ENCODE measurements around the gene PDE4D.

The PDE4D gene

DNA sequence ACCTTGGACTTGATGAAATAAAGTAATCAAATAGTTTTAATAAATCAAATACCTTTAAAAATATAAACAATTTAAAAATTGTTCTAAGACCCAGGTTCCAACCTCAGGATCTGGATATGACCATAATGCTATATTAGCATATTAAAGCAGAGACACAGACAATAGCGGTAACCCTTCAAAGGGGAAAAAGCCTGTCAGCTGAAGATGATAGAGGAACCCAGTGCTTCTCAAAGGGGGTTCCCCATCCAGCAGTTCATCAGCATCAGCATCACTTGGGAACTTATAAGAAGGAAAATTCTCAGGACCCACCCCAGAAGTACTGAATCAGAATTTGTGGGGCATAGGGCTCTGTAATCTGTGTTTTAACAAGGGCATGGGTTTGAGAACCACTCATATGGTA, 791.1 kb downstream of the PDE4D start:
- no peak overlapping the region for H3K27ac ChIP-seq
- intact Hi-C loops (cut with DNase I; ENCODE audit: low total_unique reads) = no loop called here
- no peak overlapping the region for H3K4me3 ChIP-seq
- peaks cover 0 to 19% (median 6%) of the 10 kb centered on the region in 4 donors for H3K4me1 ChIP-seq
- no peaks in the 10 kb centered on the region for H3K9me3 ChIP-seq
- H3K27me3 ChIP-seq = no peaks in the 10 kb centered on the region
- TF ChIP-seq, protein P1, sequence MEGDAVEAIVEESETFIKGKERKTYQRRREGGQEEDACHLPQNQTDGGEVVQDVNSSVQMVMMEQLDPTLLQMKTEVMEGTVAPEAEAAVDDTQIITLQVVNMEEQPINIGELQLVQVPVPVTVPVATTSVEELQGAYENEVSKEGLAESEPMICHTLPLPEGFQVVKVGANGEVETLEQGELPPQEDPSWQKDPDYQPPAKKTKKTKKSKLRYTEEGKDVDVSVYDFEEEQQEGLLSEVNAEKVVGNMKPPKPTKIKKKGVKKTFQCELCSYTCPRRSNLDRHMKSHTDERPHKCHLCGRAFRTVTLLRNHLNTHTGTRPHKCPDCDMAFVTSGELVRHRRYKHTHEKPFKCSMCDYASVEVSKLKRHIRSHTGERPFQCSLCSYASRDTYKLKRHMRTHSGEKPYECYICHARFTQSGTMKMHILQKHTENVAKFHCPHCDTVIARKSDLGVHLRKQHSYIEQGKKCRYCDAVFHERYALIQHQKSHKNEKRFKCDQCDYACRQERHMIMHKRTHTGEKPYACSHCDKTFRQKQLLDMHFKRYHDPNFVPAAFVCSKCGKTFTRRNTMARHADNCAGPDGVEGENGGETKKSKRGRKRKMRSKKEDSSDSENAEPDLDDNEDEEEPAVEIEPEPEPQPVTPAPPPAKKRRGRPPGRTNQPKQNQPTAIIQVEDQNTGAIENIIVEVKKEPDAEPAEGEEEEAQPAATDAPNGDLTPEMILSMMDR (IDR thresholded peaks at IDR 0.05) = no peak
- DNase-seq = no peak
- no peaks in the 10 kb centered on the region for H3K36me3 ChIP-seq

DNA sequence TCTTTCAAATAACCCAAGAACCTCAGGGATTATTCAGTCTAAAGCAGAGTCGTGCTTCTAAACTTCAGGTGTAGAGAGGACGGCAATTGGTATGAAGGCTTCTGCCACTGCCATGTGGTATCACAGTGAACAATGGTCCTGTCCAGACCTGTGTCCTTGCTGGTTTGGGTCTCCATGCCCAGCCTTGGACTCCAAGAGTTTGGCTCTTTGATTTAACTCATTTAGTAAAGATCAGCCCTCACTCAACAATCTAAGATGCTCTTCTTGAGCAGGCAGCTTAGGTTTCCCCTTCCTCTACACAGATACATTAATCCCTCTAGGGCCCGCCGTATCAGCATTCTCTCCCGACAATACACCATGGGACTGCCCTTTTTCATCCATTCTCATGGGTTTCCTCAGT, 792.7 kb downstream of the PDE4D start:
- DNase-seq = no peak
- no peaks in the 10 kb centered on the region for H3K9me3 ChIP-seq
- TF ChIP-seq, protein P1 (IDR thresholded peaks at IDR 0.05) = no peak
- H3K4me1 ChIP-seq = peaks cover 0 to 18% (median 6%) of the 10 kb centered on the region in 4 donors
- no peaks in the 10 kb centered on the region for H3K27me3 ChIP-seq
- no peak overlapping the region for H3K4me3 ChIP-seq
- no peak overlapping the region for H3K27ac ChIP-seq
- H3K36me3 ChIP-seq = no peaks in the 10 kb centered on the region
- intact Hi-C loops (cut with DNase I; ENCODE audit: low total_unique reads) = no loop called here

DNA sequence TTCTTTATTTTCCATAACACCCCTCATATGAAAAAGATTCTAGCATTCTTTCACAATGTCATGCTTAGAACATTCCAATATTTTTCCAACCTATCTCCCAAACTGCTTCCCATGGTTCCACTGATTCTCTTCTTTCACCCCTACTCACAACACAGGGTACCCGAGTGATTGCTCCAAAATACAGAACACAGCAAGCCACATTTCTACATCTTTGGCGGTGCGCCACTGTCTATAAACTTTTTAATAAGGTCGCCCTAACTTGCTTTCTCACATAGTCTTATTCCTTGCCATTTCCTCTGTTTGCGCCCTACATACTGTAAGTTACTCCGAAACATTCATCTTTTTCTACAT, 793.6 kb downstream of the PDE4D start:
- no peaks in the 10 kb centered on the region for H3K36me3 ChIP-seq
- H3K27me3 ChIP-seq = no peaks in the 10 kb centered on the region
- TF ChIP-seq, protein P1 (IDR thresholded peaks at IDR 0.05) = no peak
- no peak overlapping the region for H3K27ac ChIP-seq
- no peak overlapping the region for H3K4me3 ChIP-seq
- DNase-seq = no peak
- H3K4me1 ChIP-seq = peaks cover 0 to 9% (median 6%) of the 10 kb centered on the region in 4 donors
- intact Hi-C loops (cut with DNase I; ENCODE audit: low total_unique reads) = no loop called here
- H3K9me3 ChIP-seq = no peaks in the 10 kb centered on the region

DNA sequence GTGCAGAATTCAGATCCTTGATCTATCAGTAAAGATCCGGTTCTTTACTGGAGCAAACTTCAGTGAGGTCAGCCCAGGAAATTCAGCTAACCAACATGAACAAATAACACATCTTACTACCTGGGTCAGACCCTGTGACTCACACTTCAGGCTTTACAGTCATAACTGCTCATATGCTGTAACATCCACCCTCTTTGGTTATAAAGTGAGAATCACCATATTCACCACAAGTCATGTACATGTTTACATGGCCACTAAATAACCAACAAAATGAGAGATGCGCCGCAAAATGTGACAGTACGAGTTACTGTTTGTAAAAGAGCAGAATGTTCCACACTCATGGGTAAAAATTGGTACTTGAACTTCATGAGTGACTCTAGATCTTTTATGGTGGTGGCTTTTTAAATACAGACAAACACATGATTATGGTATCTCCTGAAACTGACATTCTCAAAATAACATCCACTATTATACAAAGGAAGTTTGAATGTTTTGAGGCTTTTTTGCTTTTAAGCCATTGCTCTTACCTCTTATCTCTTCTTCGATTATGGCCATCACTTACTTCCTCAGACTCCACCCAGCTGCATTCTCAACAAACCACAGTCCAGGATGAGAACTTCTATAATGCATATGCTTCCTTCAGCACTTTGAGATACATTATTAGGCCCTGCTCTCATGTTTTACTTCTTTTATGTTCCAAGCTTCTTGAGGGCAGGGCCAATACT, 794.1 kb downstream of the PDE4D start:
- DNase-seq = no peak
- no peaks in the 10 kb centered on the region for H3K36me3 ChIP-seq
- TF ChIP-seq, protein P1 (IDR thresholded peaks at IDR 0.05) = no peak
- H3K9me3 ChIP-seq = no peaks in the 10 kb centered on the region
- no peak overlapping the region for H3K4me3 ChIP-seq
- no peaks in the 10 kb centered on the region for H3K27me3 ChIP-seq
- no peak overlapping the region for H3K27ac ChIP-seq
- intact Hi-C loops (cut with DNase I; ENCODE audit: low total_unique reads) = no loop called here
- H3K4me1 ChIP-seq = peaks cover 0 to 3% (median under 1%) of the 10 kb centered on the region in 4 donors

DNA sequence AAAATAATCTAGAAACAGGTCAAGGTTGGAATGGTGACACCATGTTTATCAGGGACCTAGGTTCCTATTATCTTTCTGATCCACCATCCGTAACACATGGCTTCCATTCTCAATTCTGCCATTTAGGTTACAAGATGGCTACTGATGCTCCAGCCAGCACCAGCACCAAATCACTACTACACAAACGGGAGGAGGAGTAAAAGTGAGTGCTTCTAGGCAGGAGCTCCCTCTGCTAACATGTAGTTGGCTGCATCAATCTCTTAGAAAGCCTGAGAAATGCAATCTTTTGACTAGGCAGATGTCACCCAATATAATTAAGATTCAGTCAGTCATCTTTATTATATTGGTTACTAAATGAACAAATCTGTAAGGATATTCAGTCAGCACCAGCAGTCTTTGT, 794.8 kb downstream of the PDE4D start:
- no peak overlapping the region for H3K27ac ChIP-seq
- TF ChIP-seq, protein P1 (IDR thresholded peaks at IDR 0.05) = no peak
- intact Hi-C loops (cut with DNase I; ENCODE audit: low total_unique reads) = no loop called here
- H3K4me3 ChIP-seq = no peak overlapping the region
- H3K27me3 ChIP-seq = no peaks in the 10 kb centered on the region
- H3K9me3 ChIP-seq = no peaks in the 10 kb centered on the region
- H3K36me3 ChIP-seq = no peaks in the 10 kb centered on the region
- no peaks in the 10 kb centered on the region for H3K4me1 ChIP-seq
- no peak for DNase-seq

DNA sequence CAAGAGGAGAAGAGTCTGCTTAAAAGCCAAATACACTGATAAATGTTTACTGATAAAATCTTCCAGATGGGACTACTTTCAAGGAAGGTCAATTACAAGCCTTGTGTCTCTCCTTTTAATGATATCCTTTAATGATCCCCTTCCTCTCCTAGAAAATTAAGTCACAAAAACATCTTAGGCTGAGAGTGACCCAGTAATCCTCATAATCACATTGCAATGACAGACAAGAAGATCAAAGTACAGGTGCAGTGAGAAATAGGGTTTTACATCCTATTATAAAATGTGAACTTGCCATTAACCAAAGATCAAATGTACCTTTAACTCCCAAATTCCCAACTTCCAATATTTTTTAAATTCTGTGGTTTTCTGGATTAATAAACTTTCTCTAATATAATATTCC, 795.8 kb downstream of the PDE4D start:
- Histone ChIP-seq H3K4me3 (no peak overlapping the region), H3K27ac (no peak overlapping the region), H3K27me3 (no peaks in the 10 kb centered on the region), H3K4me1 (no peaks in the 10 kb centered on the region), H3K9me3 (no peaks in the 10 kb centered on the region), H3K36me3 (no peaks in the 10 kb centered on the region)
- no peak for DNase-seq
- intact Hi-C loops (cut with DNase I; ENCODE audit: low total_unique reads) = no loop called here
- TF ChIP-seq, protein P1 (IDR thresholded peaks at IDR 0.05) = no peak

Data from tibial artery (tissue), 4 donors.